ENCODE data around the gene ISL1.

DNA sequence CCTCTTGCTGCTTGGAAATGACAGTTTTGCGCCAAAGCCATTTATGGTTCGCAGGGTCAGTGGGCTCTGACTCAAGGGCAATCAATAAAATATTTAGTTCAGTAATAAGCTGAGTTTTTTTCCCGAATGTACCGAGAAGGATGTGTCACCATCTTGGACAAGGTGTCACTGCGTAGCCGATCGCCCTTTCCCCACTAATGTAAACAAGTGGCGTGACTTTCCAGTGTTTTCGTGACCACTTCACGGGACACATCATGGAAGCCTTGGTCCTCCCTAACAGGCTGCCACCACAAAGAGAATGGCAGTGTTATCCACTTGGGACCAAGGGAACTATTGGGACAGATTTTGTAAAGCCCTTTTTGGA, 16.4 kb downstream of the ISL1 start:
- no peak for TF ChIP-seq POLR2A (IDR thresholded peaks at IDR 0.05; ENCODE audit: low read length)
- no peak for TF ChIP-seq GATA1 (IDR thresholded peaks at IDR 0.05; ENCODE audit: low read depth, low read length)
